ENCODE results near the gene TMPRSS7. TPM values are rescaled to one million over a fixed set of nuclear protein-coding genes. Genes with fewer than 3 reads are reported as not detected.

Gene TMPRSS7
- total RNA-seq, 1 experiment from 2014 or later = not detected

DNA sequence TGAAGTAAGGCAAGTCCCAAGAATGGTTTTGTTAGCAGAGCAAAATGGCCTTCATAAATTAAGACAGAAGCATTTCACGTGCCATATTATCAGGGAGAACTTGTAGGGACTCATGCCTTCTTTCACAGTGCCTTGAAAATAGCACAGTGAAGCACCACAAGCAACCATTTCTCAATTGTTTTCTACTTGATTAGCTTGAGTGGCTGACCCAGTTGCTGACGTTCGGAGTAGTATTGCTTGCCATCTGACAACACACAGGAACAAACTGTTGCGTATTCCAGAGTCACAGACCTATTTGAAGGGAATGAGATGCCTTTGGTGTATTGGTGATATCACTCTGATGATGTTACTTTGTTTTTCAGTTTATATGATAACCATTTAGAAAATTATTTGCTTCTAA lies 48.7 kb downstream of the TMPRSS7 start:
- no peak overlapping the region for H3K4me3 Mint-ChIP-seq
- ATAC-seq (no peak), DNase-seq (ENCODE audit: low spot score) (no peak)
- CTCF ChIA-PET = no interaction called here
- H3K27ac Mint-ChIP-seq = no peak overlapping the region
- TF ChIP-seq ZNF671 (CRISPR knock-in tag; IDR thresholded peaks at IDR 0.05) (no peak), IRF2 (CRISPR knock-in tag; IDR thresholded peaks at IDR 0.05; ENCODE audit: borderline replicate concordance, low read depth) (no peak), TEAD1 (CRISPR knock-in tag; IDR thresholded peaks at IDR 0.05) (no peak), RELA (CRISPR knock-in tag; IDR thresholded peaks at IDR 0.05; ENCODE audit: borderline replicate concordance) (no peak), JAZF1 (CRISPR knock-in tag; IDR thresholded peaks at IDR 0.05) (no peak), NFATC4 (CRISPR knock-in tag; IDR thresholded peaks at IDR 0.05) (no peak)
- TF ChIP-seq, protein P1, sequence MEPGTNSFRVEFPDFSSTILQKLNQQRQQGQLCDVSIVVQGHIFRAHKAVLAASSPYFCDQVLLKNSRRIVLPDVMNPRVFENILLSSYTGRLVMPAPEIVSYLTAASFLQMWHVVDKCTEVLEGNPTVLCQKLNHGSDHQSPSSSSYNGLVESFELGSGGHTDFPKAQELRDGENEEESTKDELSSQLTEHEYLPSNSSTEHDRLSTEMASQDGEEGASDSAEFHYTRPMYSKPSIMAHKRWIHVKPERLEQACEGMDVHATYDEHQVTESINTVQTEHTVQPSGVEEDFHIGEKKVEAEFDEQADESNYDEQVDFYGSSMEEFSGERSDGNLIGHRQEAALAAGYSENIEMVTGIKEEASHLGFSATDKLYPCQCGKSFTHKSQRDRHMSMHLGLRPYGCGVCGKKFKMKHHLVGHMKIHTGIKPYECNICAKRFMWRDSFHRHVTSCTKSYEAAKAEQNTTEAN (CRISPR knock-in tag; IDR thresholded peaks at IDR 0.05) = no peak
- TF ChIP-seq, protein P2, sequence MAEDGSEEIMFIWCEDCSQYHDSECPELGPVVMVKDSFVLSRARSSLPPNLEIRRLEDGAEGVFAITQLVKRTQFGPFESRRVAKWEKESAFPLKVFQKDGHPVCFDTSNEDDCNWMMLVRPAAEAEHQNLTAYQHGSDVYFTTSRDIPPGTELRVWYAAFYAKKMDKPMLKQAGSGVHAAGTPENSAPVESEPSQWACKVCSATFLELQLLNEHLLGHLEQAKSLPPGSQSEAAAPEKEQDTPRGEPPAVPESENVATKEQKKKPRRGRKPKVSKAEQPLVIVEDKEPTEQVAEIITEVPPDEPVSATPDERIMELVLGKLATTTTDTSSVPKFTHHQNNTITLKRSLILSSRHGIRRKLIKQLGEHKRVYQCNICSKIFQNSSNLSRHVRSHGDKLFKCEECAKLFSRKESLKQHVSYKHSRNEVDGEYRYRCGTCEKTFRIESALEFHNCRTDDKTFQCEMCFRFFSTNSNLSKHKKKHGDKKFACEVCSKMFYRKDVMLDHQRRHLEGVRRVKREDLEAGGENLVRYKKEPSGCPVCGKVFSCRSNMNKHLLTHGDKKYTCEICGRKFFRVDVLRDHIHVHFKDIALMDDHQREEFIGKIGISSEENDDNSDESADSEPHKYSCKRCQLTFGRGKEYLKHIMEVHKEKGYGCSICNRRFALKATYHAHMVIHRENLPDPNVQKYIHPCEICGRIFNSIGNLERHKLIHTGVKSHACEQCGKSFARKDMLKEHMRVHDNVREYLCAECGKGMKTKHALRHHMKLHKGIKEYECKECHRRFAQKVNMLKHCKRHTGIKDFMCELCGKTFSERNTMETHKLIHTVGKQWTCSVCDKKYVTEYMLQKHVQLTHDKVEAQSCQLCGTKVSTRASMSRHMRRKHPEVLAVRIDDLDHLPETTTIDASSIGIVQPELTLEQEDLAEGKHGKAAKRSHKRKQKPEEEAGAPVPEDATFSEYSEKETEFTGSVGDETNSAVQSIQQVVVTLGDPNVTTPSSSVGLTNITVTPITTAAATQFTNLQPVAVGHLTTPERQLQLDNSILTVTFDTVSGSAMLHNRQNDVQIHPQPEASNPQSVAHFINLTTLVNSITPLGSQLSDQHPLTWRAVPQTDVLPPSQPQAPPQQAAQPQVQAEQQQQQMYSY (CRISPR knock-in tag; IDR thresholded peaks at IDR 0.05) = no peak
- TF ChIP-seq, protein P3, sequence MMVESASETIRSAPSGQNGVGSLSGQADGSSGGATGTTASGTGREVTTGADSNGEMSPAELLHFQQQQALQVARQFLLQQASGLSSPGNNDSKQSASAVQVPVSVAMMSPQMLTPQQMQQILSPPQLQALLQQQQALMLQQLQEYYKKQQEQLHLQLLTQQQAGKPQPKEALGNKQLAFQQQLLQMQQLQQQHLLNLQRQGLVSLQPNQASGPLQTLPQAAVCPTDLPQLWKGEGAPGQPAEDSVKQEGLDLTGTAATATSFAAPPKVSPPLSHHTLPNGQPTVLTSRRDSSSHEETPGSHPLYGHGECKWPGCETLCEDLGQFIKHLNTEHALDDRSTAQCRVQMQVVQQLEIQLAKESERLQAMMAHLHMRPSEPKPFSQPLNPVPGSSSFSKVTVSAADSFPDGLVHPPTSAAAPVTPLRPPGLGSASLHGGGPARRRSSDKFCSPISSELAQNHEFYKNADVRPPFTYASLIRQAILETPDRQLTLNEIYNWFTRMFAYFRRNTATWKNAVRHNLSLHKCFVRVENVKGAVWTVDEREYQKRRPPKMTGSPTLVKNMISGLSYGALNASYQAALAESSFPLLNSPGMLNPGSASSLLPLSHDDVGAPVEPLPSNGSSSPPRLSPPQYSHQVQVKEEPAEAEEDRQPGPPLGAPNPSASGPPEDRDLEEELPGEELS (CRISPR knock-in tag; IDR thresholded peaks at IDR 0.05) = no peak
- peaks cover 20% of the 10 kb centered on the region for H3K27me3 Mint-ChIP-seq (ENCODE audit: low read depth)
- H3K9me3 Mint-ChIP-seq = no peaks in the 10 kb centered on the region
- H3K36me3 Mint-ChIP-seq = no peaks in the 10 kb centered on the region
- POLR2A ChIA-PET = no interaction called here
- peaks cover 31% of the 10 kb centered on the region for H3K4me1 Mint-ChIP-seq

DNA sequence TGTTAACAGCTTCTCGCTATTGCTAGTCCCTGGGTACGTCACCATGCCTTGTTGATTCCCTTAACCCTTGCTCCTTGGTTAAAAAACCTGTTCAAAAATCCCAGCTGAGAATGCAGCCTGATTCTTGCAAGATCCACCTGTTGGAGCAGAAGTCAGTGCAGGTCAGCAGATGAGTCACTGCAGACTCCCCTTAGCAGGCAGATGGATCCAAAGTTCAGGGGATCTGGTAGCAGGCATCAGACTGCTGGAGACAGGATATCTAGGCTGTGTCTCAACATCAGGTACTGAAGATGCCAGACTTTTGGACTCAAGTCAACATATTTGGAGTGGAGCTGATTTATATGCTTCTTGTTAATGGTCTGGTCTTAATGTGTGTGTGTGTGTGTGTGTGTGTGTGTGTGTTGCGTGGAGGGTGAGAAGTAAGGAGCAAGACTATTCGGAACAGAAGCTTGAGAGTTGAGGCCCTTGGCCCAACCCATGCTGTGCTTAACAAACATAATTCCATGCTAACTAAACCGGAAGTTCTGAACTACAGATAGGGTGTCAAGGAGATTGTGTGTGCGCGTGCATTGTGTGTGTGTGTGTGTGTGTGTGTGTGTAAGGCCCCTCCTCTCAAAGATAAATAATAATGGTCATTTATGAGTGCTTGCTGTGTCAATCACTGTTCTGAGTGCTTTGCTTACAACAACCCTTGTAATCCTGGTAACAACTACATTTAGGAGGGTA lies 50.6 kb downstream of the TMPRSS7 start:
- no peak overlapping the region for H3K27ac Mint-ChIP-seq
- CTCF ChIA-PET = no interaction called here
- H3K36me3 Mint-ChIP-seq = no peaks in the 10 kb centered on the region
- H3K4me3 Mint-ChIP-seq = peak overlapping the region; percentile 95
- DNase-seq (ENCODE audit: low spot score) = no peak
- POLR2A ChIA-PET = interaction anchor here (0.6 kb wide), 1 partner anchor 388 kb away, joined by 3 read pairs; no protein-coding TSS in a partner anchor
- peaks cover 20% of the 10 kb centered on the region for H3K27me3 Mint-ChIP-seq (ENCODE audit: low read depth)
- no peak for ATAC-seq
- H3K9me3 Mint-ChIP-seq = no peaks in the 10 kb centered on the region
- H3K4me1 Mint-ChIP-seq = peaks cover 43% of the 10 kb centered on the region
- TF ChIP-seq FOXP1 (CRISPR knock-in tag; IDR thresholded peaks at IDR 0.05; ENCODE audit: borderline replicate concordance) = no peak
- TF ChIP-seq, protein P4, sequence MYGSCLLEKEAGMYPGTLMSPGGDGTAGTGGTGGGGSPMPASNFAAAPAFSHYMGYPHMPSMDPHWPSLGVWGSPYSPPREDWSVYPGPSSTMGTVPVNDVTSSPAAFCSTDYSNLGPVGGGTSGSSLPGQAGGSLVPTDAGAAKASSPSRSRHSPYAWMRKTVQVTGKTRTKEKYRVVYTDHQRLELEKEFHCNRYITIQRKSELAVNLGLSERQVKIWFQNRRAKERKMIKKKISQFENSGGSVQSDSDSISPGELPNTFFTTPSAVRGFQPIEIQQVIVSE (CRISPR knock-in tag; IDR thresholded peaks at IDR 0.05; ENCODE audit: borderline replicate concordance) = no peak
- TF ChIP-seq, protein P5, sequence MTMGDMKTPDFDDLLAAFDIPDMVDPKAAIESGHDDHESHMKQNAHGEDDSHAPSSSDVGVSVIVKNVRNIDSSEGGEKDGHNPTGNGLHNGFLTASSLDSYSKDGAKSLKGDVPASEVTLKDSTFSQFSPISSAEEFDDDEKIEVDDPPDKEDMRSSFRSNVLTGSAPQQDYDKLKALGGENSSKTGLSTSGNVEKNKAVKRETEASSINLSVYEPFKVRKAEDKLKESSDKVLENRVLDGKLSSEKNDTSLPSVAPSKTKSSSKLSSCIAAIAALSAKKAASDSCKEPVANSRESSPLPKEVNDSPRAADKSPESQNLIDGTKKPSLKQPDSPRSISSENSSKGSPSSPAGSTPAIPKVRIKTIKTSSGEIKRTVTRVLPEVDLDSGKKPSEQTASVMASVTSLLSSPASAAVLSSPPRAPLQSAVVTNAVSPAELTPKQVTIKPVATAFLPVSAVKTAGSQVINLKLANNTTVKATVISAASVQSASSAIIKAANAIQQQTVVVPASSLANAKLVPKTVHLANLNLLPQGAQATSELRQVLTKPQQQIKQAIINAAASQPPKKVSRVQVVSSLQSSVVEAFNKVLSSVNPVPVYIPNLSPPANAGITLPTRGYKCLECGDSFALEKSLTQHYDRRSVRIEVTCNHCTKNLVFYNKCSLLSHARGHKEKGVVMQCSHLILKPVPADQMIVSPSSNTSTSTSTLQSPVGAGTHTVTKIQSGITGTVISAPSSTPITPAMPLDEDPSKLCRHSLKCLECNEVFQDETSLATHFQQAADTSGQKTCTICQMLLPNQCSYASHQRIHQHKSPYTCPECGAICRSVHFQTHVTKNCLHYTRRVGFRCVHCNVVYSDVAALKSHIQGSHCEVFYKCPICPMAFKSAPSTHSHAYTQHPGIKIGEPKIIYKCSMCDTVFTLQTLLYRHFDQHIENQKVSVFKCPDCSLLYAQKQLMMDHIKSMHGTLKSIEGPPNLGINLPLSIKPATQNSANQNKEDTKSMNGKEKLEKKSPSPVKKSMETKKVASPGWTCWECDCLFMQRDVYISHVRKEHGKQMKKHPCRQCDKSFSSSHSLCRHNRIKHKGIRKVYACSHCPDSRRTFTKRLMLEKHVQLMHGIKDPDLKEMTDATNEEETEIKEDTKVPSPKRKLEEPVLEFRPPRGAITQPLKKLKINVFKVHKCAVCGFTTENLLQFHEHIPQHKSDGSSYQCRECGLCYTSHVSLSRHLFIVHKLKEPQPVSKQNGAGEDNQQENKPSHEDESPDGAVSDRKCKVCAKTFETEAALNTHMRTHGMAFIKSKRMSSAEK (CRISPR knock-in tag; IDR thresholded peaks at IDR 0.05; ENCODE audit: borderline replicate concordance) = no peak
- TF ChIP-seq, protein P6, sequence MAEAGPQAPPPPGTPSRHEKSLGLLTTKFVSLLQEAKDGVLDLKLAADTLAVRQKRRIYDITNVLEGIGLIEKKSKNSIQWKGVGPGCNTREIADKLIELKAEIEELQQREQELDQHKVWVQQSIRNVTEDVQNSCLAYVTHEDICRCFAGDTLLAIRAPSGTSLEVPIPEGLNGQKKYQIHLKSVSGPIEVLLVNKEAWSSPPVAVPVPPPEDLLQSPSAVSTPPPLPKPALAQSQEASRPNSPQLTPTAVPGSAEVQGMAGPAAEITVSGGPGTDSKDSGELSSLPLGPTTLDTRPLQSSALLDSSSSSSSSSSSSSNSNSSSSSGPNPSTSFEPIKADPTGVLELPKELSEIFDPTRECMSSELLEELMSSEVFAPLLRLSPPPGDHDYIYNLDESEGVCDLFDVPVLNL (CRISPR knock-in tag; IDR thresholded peaks at IDR 0.05; ENCODE audit: borderline replicate concordance, low read depth) = no peak
- no peak for TF ChIP-seq TP53 (CRISPR knock-in tag; IDR thresholded peaks at IDR 0.05)
- no peak for TF ChIP-seq CREB1 (CRISPR knock-in tag; IDR thresholded peaks at IDR 0.05)
- TF ChIP-seq, protein P7, sequence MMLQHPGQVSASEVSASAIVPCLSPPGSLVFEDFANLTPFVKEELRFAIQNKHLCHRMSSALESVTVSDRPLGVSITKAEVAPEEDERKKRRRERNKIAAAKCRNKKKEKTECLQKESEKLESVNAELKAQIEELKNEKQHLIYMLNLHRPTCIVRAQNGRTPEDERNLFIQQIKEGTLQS (CRISPR knock-in tag; conservative IDR thresholded peaks at IDR 0.05) = no peak
- no peak for TF ChIP-seq CBFB (CRISPR knock-in tag; IDR thresholded peaks at IDR 0.05; ENCODE audit: low read depth)
- no peak for TF ChIP-seq NFATC4 (CRISPR knock-in tag; IDR thresholded peaks at IDR 0.05)
- TF ChIP-seq, protein P3 (CRISPR knock-in tag; IDR thresholded peaks at IDR 0.05) = no peak
